Tibial nerve (tissue), 3 donors: ENCODE data around the gene DVL2.

Source experiments
- POLR2A ChIP-seq, 2 donors: fragments of 450-650 bp; IDR thresholded peaks; one replicate each; pipeline ENCODE4 v1.6.1; 2017; ENCODE audit warnings: antibody characterized with exemption in 2 of 2, mild to moderate bottlenecking in 2 of 2, moderate library complexity in 2 of 2
- TF ChIP-seq, protein P1 (sequence below), 5 experiments: fragments of 200-600 bp in 3 of 5; fragments of 450-650 bp in 2 of 5; sonication (generic) in 3 of 5; IDR thresholded peaks; one replicate each; pipeline ENCODE4 v1.5.1; 2016 to 2019; ENCODE audit warnings: antibody characterized with exemption in 5 of 5, mild to moderate bottlenecking in 3 of 5, moderate library complexity in 2 of 5

- TF ChIP-seq, protein P1, sequence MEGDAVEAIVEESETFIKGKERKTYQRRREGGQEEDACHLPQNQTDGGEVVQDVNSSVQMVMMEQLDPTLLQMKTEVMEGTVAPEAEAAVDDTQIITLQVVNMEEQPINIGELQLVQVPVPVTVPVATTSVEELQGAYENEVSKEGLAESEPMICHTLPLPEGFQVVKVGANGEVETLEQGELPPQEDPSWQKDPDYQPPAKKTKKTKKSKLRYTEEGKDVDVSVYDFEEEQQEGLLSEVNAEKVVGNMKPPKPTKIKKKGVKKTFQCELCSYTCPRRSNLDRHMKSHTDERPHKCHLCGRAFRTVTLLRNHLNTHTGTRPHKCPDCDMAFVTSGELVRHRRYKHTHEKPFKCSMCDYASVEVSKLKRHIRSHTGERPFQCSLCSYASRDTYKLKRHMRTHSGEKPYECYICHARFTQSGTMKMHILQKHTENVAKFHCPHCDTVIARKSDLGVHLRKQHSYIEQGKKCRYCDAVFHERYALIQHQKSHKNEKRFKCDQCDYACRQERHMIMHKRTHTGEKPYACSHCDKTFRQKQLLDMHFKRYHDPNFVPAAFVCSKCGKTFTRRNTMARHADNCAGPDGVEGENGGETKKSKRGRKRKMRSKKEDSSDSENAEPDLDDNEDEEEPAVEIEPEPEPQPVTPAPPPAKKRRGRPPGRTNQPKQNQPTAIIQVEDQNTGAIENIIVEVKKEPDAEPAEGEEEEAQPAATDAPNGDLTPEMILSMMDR (IDR thresholded peaks at IDR 0.05), result no peak
- no peak for TF ChIP-seq POLR2A (IDR thresholded peaks at IDR 0.05)
These were observed 43.9 kb downstream of the DVL2 start for GRCh38 chr17:7190276-7190917.
